Right lobe of liver (tissue), 4 donors: ENCODE measurements around the gene C11orf54.

ENCODE experiments used
- POLR2A ChIP-seq: fragments of 450-650 bp; IDR thresholded peaks from one replicate; pipeline ENCODE4 v1.6.1; 2017; ENCODE audit warnings: antibody characterized with exemption, mild to moderate bottlenecking
- TF ChIP-seq, protein P1 (sequence below), 4 donors: fragments of 200-600 bp in 3 of 4; fragments of 450-650 bp in 1 of 4; IDR thresholded peaks; one replicate each; pipeline versions ENCODE4 v1.5.1 to v1.8.0; 2016 to 2022; ENCODE audit warnings: antibody characterized with exemption in 4 of 4, mild to moderate bottlenecking in 2 of 4
- donor health status: DM: no; HTN: no; CAD: no.
- donor health status: DM: no; HTN: no; CAD: no.
- donor health status: DM: no; HTN: yes; CAD: no.

DNA sequence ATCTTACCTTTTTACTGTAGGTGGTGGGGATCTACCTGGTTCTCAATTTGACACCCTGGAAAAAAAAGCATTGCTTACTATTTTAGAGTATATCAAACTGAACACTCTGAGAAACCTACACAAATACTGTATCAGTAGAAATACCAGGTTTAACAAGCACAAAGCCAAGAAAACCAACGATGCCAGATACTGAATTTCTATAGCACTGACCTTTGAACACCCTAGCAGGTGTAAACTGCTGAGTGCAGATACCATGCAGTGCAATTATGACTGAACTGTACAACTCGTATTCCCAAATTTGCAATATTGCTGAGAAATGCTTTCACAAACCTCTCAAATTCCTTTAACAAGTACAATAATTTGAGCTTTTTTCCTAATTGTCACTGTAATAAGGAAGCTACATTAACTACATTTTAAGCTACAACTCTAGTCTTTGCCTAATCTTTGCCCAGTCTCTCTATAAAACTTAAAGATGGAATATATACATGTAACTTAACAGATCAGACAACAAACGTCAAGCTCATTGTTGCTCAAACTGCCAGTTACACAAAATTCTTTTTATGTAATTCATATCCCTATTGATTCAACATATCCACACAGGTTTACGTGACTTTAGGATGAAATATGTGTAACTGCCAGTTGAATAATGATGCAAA, 9.1 kb upstream of the C11orf54 start:
- TF ChIP-seq, protein P1, sequence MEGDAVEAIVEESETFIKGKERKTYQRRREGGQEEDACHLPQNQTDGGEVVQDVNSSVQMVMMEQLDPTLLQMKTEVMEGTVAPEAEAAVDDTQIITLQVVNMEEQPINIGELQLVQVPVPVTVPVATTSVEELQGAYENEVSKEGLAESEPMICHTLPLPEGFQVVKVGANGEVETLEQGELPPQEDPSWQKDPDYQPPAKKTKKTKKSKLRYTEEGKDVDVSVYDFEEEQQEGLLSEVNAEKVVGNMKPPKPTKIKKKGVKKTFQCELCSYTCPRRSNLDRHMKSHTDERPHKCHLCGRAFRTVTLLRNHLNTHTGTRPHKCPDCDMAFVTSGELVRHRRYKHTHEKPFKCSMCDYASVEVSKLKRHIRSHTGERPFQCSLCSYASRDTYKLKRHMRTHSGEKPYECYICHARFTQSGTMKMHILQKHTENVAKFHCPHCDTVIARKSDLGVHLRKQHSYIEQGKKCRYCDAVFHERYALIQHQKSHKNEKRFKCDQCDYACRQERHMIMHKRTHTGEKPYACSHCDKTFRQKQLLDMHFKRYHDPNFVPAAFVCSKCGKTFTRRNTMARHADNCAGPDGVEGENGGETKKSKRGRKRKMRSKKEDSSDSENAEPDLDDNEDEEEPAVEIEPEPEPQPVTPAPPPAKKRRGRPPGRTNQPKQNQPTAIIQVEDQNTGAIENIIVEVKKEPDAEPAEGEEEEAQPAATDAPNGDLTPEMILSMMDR (IDR thresholded peaks at IDR 0.05) = no peak
- TF ChIP-seq POLR2A = no peak
